VCaP (cell line): ENCODE measurements around the gene ACCSL.

Experiments used
- H3K27ac ChIP-seq: fragments of 450-650 bp; 2 replicates; pipeline ENCODE4 v1.5.1; 2017
- TF ChIP-seq, protein P1 (sequence below): fragments of 450-650 bp; conservative IDR thresholded peaks from 2 replicates; pipeline ENCODE4 v1.5.1; 2017; ENCODE audit warnings: mild to moderate bottlenecking, moderate library complexity

ACCSL gene

DNA sequence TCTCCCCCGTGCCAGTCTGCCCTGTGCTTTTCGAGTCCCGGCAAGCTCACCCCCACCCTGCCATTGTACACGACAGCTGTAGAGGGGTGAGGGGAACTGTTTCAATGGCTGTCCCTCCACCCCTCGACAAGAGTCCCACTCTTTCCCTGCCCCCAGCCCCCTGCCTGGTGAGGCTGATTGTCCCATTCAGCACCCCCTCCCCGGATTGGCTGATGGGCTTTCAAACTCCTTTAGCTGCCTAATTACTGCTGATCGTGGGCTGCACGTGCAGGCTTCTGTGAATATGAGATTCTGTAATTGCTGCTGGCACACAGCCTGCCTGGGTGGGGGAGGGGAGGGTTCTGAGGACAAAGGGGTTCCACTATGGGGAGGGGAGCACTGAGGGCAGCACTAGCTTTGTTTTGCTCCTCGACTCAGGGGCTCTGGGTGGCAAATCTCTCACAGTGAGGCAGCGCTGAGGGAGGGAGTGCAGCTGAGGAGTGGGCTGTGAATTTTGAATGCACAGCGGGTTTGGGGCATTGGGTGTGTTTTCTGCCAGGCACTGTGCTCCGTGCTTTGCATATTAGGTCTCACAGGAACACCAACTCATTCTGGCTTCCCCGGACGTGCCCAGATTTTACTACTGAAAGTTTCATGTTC lies 42.6 kb upstream of the ACCSL start:
- no peak overlapping the region for H3K27ac ChIP-seq
- TF ChIP-seq, protein P1, sequence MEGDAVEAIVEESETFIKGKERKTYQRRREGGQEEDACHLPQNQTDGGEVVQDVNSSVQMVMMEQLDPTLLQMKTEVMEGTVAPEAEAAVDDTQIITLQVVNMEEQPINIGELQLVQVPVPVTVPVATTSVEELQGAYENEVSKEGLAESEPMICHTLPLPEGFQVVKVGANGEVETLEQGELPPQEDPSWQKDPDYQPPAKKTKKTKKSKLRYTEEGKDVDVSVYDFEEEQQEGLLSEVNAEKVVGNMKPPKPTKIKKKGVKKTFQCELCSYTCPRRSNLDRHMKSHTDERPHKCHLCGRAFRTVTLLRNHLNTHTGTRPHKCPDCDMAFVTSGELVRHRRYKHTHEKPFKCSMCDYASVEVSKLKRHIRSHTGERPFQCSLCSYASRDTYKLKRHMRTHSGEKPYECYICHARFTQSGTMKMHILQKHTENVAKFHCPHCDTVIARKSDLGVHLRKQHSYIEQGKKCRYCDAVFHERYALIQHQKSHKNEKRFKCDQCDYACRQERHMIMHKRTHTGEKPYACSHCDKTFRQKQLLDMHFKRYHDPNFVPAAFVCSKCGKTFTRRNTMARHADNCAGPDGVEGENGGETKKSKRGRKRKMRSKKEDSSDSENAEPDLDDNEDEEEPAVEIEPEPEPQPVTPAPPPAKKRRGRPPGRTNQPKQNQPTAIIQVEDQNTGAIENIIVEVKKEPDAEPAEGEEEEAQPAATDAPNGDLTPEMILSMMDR = no peak

DNA sequence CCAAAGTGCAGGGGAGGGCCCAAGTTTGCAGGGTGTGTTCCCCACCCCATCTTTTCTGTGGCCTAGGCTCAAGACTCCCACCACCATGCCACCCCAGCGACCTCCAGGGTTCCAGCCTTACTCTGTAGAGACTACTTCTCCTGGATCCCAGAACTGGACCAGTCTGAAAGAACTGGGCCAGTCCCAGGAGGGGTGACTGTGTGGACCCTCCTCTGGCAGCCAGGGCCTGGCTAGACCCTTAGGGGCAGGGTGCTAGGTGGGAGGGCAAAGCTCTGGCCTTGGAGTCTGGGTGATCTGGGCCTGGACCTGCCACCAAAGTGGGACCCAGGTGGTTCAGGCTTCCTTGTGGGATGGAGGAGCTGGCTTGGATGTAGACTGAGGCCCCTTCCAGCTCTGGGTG lies 41.8 kb upstream of the ACCSL start:
- TF ChIP-seq, protein P1 = no peak
- no peak overlapping the region for H3K27ac ChIP-seq

DNA sequence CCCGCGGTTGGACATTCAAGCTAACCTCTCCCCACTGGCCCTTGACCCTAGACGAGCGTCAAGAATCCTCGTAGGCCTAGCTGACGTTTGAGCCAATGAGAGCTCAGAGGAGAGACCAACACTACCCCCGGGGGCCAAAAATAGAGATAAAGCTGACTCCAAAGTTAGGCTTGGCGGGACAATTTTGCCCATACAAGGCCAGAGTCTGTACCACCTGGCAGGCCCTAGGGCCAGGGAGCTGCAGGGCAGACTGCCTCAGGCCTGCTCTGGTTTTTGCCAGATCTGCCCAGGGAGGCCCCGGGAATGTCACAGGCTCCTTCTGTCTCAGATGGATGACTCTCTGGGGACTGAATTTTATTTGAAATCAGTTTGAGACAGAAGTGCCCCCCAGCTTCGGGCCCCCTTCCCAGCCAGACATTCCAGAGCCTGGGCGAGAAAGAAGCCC lies 40.8 kb upstream of the ACCSL start:
- H3K27ac ChIP-seq = no peak overlapping the region
- TF ChIP-seq, protein P1 = no peak

DNA sequence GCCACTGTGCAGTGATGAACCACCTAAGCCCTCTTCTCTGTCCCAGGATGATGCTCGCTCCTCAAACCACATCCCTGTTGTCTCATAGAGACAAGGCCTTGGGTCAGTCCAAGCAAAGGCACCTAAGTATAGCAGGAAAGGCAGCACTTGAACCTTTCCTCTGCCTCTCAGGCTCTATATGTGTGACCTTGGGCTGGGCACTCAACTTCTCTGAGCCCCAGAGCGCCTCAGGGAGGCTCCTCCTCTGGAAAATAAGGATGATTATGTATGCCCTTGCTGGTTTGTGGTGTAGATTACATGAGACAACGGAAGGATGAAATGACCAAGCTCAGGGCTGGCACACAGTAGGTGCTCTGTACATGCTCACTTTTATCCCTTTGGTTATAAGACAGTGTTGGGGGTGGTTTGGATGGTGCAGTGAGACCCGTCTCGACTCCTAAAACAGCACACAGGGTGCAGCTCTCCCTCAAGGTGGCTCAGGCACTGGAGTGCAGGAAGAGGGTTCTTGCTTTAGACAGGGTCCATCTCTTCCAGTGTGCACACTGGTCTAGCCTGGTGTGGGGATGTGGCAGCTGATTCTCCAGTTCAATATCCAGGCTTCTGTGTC lies 40.2 kb upstream of the ACCSL start:
- no peak overlapping the region for H3K27ac ChIP-seq
- TF ChIP-seq, protein P1 = no peak

DNA sequence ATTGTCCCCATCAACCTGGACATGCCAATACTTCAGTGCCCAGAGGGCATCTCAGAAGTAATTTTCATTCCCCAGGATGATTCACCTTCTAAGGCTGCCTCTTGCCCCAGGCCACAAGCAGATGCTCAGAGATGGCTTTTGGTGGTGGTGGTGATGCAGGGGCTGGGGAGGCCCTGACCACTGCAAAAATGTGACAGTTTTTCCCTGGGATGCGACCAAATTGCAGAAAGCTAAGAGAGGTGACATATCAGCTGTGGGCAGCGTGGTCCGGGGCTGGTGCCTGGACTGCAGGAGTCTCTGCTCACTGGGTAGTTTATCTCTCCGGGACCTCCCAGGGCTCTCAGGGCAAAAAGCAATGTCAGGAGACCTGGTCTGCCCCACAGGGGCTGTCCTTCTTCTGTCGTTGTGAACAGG lies 39.7 kb upstream of the ACCSL start:
- H3K27ac ChIP-seq = no peak overlapping the region
- TF ChIP-seq, protein P1 = no peak

DNA sequence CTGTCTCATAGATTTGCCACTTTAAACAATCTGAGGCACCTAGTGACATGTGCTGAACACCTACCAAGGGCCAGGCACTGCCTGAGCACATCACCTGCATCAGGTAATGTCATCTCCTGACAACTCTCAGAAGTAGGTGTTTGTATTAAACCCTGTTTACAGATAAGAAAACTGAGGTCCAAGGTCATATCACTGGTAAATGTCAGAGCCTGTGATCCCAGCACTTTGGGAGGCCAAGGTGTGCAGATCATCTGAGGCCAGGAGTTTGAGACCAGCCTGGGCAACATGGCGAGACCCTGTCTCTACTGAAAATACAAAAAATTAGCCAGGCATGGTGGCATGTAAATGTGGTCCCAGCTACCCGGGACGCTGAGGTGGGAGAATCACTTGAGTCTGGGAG lies 39.1 kb upstream of the ACCSL start:
- TF ChIP-seq, protein P1 = no peak
- H3K27ac ChIP-seq = no peak overlapping the region

DNA sequence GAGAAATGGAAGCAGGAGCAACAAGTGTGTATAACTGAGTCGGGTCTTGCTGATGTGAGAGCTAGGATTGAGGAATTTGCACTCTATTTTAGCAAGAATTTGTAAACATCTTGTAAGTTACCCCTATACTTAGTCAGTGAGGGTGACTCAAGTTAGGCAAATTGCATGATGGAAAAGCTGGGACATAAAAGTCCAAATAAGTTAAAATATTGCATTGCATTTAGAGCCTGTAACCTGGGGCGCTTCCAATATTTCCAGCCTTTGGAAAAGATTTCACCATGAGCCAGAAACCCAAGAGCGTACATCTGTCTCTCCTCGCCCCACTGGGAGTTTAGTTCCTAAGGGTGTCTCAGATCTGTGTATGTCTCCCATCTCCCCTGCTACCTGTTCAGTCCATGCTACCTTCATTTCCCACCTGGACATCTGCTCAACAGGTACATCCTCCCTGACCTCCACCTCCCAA lies 37.0 kb upstream of the ACCSL start:
- H3K27ac ChIP-seq = no peak overlapping the region
- TF ChIP-seq, protein P1 = no peak
